GM18511 (cell line): Measurements from ENCODE around the gene SLC25A26.

Experiments
- ATAC-seq: cut with Tn5 transposase; IDR thresholded peaks from one replicate; pipeline ENCODE4 v1.9.1; 2021; ENCODE audit warnings: mild to moderate bottlenecking, moderate library complexity; ENCODE audit not compliant: unreplicated experiment

The SLC25A26 gene

GRCh38 chr3:66317750-66318376 lies 97.1 kb downstream of the SLC25A26 start:
- ATAC-seq, result no peak

GRCh38 chr3:66320390-66320789 lies 99.6 kb downstream of the SLC25A26 start:
- ATAC-seq, result no peak

GRCh38 chr3:66322436-66322835 lies 101.6 kb downstream of the SLC25A26 start:
- ATAC-seq, result no peak

DNA sequence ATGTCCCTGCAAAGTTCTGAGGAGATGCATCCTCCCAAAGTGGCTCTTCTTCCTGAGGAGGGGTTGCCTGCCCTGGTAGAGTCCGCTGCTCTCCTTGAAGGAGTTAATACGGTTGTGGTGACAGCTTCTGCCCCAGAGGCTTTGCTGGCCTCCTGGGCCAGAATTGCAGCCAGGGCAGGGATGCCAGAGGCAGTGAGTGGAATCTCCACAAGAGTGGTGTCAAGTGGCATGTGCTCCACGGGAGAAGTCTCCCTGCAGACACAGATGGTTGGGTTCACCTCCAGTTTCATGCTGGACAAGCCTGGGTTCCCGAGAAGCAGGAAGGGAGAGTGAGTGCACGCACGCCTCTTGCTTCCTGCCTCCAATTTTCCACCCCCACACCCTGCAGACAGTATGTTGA lies 105.5 kb downstream of the SLC25A26 start:
- ATAC-seq, result no peak

DNA sequence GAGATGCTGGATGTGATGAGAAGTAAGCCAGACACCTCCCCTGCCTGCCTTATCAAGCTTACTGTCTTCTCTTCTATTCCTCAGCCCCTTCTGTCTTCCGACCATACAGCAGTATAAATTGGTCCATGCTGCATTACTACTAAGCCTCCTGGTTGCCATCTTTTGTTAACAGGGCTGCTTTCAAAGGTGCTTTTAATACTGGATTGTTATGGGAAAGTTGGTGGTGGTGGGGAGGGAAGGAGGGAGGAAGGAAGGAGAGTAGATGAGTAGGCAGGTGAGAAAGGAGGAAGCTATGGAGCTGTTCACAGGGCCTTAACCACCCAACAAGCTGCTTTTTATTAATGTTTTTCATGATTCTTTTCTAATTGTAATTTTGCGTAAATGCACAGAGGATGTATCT lies 114.9 kb downstream of the SLC25A26 start:
- ATAC-seq, result no peak

- ATAC-seq, result no peak
Observed at GRCh38 chr3:66336333-66336766, 115.5 kb downstream of the SLC25A26 start.

DNA sequence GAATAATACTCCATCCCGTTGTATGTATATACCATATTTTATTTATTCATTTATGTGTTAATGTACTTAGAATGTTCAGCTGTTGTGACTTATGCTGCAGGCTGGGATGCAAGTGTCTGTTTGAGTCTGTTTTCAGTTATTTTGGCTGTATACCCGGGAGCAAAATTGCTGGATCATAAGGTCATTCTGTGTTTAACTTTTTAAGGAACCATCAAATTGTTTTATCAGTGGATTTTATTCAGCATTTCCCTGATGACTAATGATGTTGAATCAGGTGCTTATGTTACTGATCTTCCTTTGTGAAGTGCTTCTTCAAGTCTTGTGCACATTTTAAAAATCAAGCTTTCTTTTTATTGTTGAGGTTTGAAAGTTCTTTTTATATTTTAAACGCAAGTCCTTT lies 118.1 kb downstream of the SLC25A26 start:
- ATAC-seq, result no peak

DNA sequence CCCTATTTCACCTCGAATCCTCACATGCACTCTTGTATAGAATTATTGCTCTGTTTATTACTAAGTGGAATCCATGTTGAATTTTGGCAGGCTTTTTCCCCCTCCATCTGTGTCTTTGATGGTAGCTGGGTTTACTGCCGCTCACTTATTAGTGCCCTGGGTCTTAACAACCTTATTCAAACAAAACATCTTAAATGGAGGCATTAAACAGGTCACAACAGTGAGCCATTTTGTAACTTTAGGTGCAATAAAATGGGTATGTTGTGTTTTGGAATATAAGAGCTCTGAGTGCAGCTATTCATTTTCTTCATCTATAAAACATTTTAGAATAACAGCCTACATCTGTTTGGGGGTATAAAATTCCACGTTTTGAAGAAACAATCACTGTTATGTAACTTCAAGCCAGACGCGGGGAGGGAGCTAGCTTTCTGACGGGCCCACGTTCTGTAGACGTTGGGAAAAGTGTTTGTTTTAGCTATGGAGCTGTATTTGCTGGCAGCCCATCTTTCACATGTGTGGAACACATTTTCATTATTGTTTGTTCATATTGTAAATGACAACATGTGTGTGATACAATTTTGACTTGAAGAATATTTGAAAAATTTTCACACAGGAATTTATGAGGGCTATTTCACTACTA lies 122.0 kb downstream of the SLC25A26 start:
- ATAC-seq, result no peak

DNA sequence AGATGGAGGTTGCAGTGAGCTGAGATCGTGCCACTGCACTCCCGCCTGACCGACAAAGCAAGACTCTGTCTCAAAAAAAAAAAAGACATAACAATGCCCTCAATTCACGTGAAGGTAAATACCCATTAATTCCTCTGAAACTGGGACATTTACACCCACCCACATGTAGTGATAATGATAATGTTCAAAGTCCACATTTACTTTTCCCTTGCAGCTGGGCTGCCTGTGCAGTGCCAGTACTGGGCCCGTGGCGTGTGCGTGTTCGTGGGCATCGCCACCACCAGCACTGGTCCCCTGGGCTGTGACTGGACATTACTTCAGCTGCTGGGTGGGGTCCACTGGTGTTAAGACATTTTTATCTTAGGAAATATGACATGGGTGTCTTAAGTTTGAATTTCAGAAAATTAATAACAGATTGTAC lies 123.6 kb downstream of the SLC25A26 start:
- no peak for ATAC-seq

DNA sequence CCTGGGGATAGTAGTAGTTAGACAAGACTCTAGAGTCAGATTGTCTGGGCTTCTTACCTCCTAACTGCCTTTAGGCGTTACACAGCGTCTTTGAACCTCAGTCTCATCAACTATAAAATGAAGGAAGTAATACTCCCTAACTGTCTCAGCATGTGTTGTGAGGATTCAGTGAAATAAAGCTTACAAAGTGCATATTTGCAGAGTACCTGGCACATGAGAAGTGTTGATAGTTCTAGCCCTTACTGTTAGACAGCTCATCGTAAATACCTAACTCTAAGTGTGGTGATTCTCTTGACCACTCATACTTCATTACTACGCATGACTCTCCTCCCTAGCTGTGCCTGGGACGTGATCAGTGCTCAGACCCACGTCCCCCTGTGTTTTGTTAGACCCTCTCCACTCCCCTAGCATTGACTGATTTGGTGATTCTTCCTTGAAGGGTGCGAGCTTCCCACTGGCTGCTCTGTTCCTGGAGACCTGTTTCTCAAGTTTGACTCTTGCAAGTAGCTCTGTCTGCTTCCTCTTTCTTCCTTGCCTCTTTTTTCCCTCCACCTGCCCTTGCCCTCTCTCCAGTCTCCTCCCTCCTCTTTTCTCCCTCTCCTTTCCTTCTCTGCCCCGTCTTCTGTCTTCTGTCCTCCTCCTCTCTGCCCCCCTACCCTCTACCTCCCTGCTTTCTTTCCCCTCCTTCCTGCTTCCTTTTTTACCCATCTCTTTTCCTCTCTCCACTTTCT lies 124.2 kb downstream of the SLC25A26 start:
- no peak for ATAC-seq

GRCh38 chr3:66348704-66349103 lies 127.9 kb downstream of the SLC25A26 start:
- no peak for ATAC-seq

GRCh38 chr3:66350601-66351000 lies 129.8 kb downstream of the SLC25A26 start:
- ATAC-seq, result no peak

GRCh38 chr3:66353039-66353438 lies 132.2 kb downstream of the SLC25A26 start:
- no peak for ATAC-seq

GRCh38 chr3:66353530-66353929 lies 132.7 kb downstream of the SLC25A26 start:
- ATAC-seq, result no peak

DNA sequence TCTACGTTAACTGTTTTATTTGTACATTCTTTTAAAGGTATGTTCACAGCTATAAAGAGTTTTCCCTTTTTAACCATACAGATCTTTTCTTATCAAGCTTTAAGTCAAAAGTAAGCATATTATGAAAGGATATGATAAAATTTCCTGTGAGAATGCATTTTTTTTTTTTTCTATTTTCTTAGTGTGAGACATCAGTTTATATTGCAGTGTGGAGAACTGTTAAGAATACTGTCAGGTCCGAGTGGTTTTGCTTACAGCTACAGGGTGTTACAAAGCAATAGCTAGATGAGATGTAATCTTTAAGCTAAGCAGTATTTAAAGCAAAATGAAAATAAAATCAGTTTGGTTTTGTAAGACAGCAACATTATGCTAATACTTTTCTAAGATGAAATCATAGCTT lies 133.2 kb downstream of the SLC25A26 start:
- no peak for ATAC-seq

- ATAC-seq, result peak; percentile 98
Observed at GRCh38 chr3:66355394-66355793, 134.6 kb downstream of the SLC25A26 start.

- no peak for ATAC-seq
Observed at GRCh38 chr3:66355997-66356396, 135.2 kb downstream of the SLC25A26 start.

- no peak for ATAC-seq
Observed at GRCh38 chr3:66361356-66361755, 140.6 kb downstream of the SLC25A26 start.

GRCh38 chr3:66362541-66362941 lies 141.7 kb downstream of the SLC25A26 start:
- no peak for ATAC-seq

- no peak for ATAC-seq
Observed at GRCh38 chr3:66363148-66363547, 142.3 kb downstream of the SLC25A26 start.

DNA sequence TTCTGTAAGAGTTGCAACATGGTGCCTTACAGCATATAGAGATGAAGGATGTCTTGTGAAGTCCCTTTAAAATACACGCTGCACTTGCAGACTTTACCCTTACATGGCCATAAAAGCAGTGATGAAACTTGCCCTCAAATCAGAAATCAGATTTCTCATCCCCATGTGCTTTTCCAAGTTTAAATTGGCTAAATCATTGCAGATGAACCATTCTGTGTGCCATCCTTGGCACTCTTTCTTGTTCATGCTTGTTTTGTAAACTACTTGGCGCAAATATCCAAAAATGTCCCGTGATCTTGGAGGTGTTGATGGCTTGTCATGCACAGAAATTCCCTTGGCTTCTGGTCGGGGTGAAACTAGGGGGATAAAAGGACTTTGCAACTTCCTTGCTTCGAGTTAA lies 144.3 kb downstream of the SLC25A26 start:
- no peak for ATAC-seq

DNA sequence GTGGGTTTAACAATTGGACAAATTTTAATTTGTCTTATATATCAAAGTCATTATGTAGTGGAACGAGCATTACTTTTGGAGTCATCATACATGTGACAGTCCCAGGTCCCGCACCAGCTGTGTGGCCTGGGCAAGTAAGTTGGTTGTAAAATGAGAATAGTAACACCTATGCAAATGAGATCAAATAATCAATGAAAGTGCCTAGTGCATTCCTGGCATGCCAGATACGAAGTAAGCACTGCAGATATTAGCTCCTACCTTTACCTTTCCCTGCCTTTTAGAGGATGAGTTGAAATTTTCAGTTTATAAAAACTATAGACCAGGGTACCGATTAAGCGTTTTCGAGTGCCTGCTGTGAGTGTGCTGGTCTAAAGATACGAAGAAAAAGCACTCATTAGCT lies 145.9 kb downstream of the SLC25A26 start:
- ATAC-seq, result no peak
